Fibroblast of lung (primary cell): Measurements from ENCODE around the gene ULK2. TPM values are rescaled to one million over a fixed set of nuclear protein-coding genes. Genes with fewer than 3 reads are reported as not detected.
A peak's percentile ranks its signal among the peaks of the same experiment; 100 is the strongest.

Experiments
- DNase-seq, 2 donors: peaks; one replicate each; pipeline versions ENCODE4 v3.0.0 to v3.0.0-alpha.2; 2010; ENCODE audit warnings: low read depth in 2 of 2
- H2AFZ ChIP-seq: 2 replicates; pipeline ENCODE4 v1.5.1; 2012; ENCODE audit warnings: low read length, control low read depth, inconsistent platforms
- H3K27ac ChIP-seq: 2 replicates; pipeline ENCODE4 v1.5.1; 2011; ENCODE audit warnings: low read length, control low read depth; ENCODE audit not compliant: insufficient read depth
- H3K27me3 ChIP-seq: 2 replicates; pipeline ENCODE4 v1.5.1; 2011; ENCODE audit warnings: mild to moderate bottlenecking, low read length; ENCODE audit not compliant: control insufficient read depth, insufficient read depth
- H3K36me3 ChIP-seq: 2 replicates; pipeline ENCODE4 v1.5.1; 2011; ENCODE audit warnings: low read length; ENCODE audit not compliant: control insufficient read depth, insufficient read depth
- H3K4me1 ChIP-seq: 2 replicates; pipeline ENCODE4 v1.5.1; 2011; ENCODE audit warnings: low read length; ENCODE audit not compliant: control insufficient read depth, insufficient read depth; ENCODE audit errors: extremely low read depth
- H3K4me2 ChIP-seq: 2 replicates; pipeline ENCODE4 v1.5.1; 2011; ENCODE audit warnings: low read length, control low read depth; ENCODE audit not compliant: insufficient read depth; ENCODE audit errors: extremely low read depth
- H3K4me3 ChIP-seq, 4 experiments: fragments of 200-600 bp in 1 of 4; sonication (generic) in 1 of 4; replicated peaks in 1 of 4; 2 replicates each; pipeline ENCODE4 v1.5.1; 2011 to 2016; ENCODE audit warnings: low read length in 4 of 4, low read depth in 3 of 4, mild to moderate bottlenecking in 3 of 4, control low read depth in 2 of 4, inconsistent platforms in 1 of 4, mixed read lengths in 1 of 4; ENCODE audit not compliant: insufficient read depth in 1 of 4; ENCODE audit errors: control extremely low read depth in 1 of 4
- H3K79me2 ChIP-seq: 2 replicates; pipeline ENCODE4 v1.5.1; 2012; ENCODE audit warnings: mild to moderate bottlenecking, low read length, inconsistent platforms; ENCODE audit not compliant: control insufficient read depth, insufficient read depth
- H3K9ac ChIP-seq: 2 replicates; pipeline ENCODE4 v1.5.1; 2011; ENCODE audit warnings: mild to moderate bottlenecking, low read length, control low read depth; ENCODE audit not compliant: insufficient read depth
- H3K9me3 ChIP-seq: 2 replicates; pipeline ENCODE4 v1.5.1; 2012; ENCODE audit warnings: low read depth, low read length; ENCODE audit not compliant: control insufficient read depth, insufficient read depth
- H4K20me1 ChIP-seq: 2 replicates; pipeline ENCODE4 v1.5.1; 2011; ENCODE audit warnings: low read length; ENCODE audit not compliant: control insufficient read depth, insufficient read depth; ENCODE audit errors: extremely low read depth
- CTCF ChIP-seq, 2 donors: IDR thresholded peaks in 1 of 2; conservative IDR thresholded peaks in 1 of 2; 1 replicate in 1 of 2; 2 replicates in 1 of 2; pipeline ENCODE4 v1.5.1; 2011 to 2012; ENCODE audit warnings: low read length in 2 of 2, control low read depth in 1 of 2, inconsistent platforms in 1 of 2, low read depth in 1 of 2, mild to moderate bottlenecking in 1 of 2
- EZH2 ChIP-seq: IDR thresholded peaks from 2 replicates; pipeline ENCODE4 v1.5.1; 2012; ENCODE audit warnings: low read length, control low read depth, mild to moderate bottlenecking; ENCODE audit errors: missing control alignments
- polyA plus RNA-seq, 2 donors: library from polyadenylated mRNA; depleted of rRNA in 1 of 2; stranded (reverse) in 1 of 2; unstranded in 1 of 2; fragments of >200 nt; gene quantifications; 2 replicates each; pipeline ENCODE4 v1.2.1, GENCODE V29; 2011 to 2012; ENCODE audit warnings: missing spikeins in 1 of 2
- total RNA-seq: library from RNA; depleted of rRNA; stranded (reverse); fragments of >200 nt; gene quantifications from 2 replicates; pipeline ENCODE4 v1.2.1, GENCODE V29; 2014

The ULK2 gene
- total and polyA plus RNA-seq, 2 donors (not counting 1 experiment from before 2014, with no cell fraction given) = 20.0 to 46.1 TPM

- H3K9me3 ChIP-seq = no peaks in the 10 kb centered on the region
- no peak overlapping the region for H3K27ac ChIP-seq
- no peak overlapping the region for H3K9ac ChIP-seq
- H3K4me2 ChIP-seq = no peak overlapping the region
- no peak overlapping the region for H3K4me3 ChIP-seq
- no peaks in the 10 kb centered on the region for H3K36me3 ChIP-seq
- no peak overlapping the region for H2AFZ ChIP-seq
- no peak for DNase-seq
- no peak for TF ChIP-seq EZH2
- TF ChIP-seq CTCF (conservative IDR thresholded peaks at IDR 0.05 in 1 of 2, IDR thresholded peaks at IDR 0.05 in 1 of 2; ENCODE audit: low read depth in 1 of 2, low read length in 2 of 2) = no peak
- no peaks in the 10 kb centered on the region for H3K4me1 ChIP-seq
- no peaks in the 10 kb centered on the region for H4K20me1 ChIP-seq
- H3K27me3 ChIP-seq = peaks cover 10% of the 10 kb centered on the region
- H3K79me2 ChIP-seq = no peaks in the 10 kb centered on the region
Observed at GRCh38 chr17:19873346-19873745, 5.6 kb upstream of the ULK2 start.

GRCh38 chr17:19868079-19868395 lies 301 bp upstream of the ULK2 start:
- H3K4me1 ChIP-seq = no peaks in the 10 kb centered on the region
- no peaks in the 10 kb centered on the region for H3K79me2 ChIP-seq
- TF ChIP-seq EZH2 (no peak), CTCF (conservative IDR thresholded peaks at IDR 0.05 in 1 of 2, IDR thresholded peaks at IDR 0.05 in 1 of 2; ENCODE audit: low read depth in 1 of 2, low read length in 2 of 2) (peak in 1 of 2 donors; percentile 11)
- no peak overlapping the region for H3K27ac ChIP-seq
- peak overlapping the region; percentile 57 for H3K9ac ChIP-seq
- no peaks in the 10 kb centered on the region for H3K36me3 ChIP-seq
- H3K4me3 ChIP-seq = peak overlapping the region in 3 of 4 experiments; percentile 9 to 63 (median 31)
- no peaks in the 10 kb centered on the region for H3K9me3 ChIP-seq
- DNase-seq = no peak
- no peaks in the 10 kb centered on the region for H3K27me3 ChIP-seq
- H4K20me1 ChIP-seq = no peaks in the 10 kb centered on the region
- peak overlapping the region; percentile 50 for H2AFZ ChIP-seq
- H3K4me2 ChIP-seq = peak overlapping the region; percentile 61

GRCh38 chr17:19867079-19867328 lies 732 bp downstream of the ULK2 start:
- Histone ChIP-seq H4K20me1 (no peaks in the 10 kb centered on the region), H3K27ac (peak overlapping the region; percentile 59), H3K79me2 (no peaks in the 10 kb centered on the region), H3K36me3 (no peaks in the 10 kb centered on the region), H3K4me2 (peak overlapping the region; percentile 93), H3K9me3 (no peaks in the 10 kb centered on the region), H3K4me1 (no peaks in the 10 kb centered on the region), H3K4me3 (peak overlapping the region; percentile 63 to 86 (median 76)), H3K9ac (peak overlapping the region; percentile 77), H3K27me3 (no peaks in the 10 kb centered on the region), H2AFZ (peak overlapping the region; percentile 87)
- peak; percentile 62 to 68 for DNase-seq
- TF ChIP-seq EZH2 = no peak
- peak; percentile 38 to 54 for TF ChIP-seq CTCF (conservative IDR thresholded peaks at IDR 0.05 in 1 of 2, IDR thresholded peaks at IDR 0.05 in 1 of 2; ENCODE audit: low read depth in 1 of 2, low read length in 2 of 2)
